ENCODE results near the gene FRG2C.
"Not testable (repeated sequence)": the region's sequence is repeated elsewhere in the genome, so short reads cannot be mapped to it uniquely, and the experiment has no call there.

Gene FRG2C

DNA sequence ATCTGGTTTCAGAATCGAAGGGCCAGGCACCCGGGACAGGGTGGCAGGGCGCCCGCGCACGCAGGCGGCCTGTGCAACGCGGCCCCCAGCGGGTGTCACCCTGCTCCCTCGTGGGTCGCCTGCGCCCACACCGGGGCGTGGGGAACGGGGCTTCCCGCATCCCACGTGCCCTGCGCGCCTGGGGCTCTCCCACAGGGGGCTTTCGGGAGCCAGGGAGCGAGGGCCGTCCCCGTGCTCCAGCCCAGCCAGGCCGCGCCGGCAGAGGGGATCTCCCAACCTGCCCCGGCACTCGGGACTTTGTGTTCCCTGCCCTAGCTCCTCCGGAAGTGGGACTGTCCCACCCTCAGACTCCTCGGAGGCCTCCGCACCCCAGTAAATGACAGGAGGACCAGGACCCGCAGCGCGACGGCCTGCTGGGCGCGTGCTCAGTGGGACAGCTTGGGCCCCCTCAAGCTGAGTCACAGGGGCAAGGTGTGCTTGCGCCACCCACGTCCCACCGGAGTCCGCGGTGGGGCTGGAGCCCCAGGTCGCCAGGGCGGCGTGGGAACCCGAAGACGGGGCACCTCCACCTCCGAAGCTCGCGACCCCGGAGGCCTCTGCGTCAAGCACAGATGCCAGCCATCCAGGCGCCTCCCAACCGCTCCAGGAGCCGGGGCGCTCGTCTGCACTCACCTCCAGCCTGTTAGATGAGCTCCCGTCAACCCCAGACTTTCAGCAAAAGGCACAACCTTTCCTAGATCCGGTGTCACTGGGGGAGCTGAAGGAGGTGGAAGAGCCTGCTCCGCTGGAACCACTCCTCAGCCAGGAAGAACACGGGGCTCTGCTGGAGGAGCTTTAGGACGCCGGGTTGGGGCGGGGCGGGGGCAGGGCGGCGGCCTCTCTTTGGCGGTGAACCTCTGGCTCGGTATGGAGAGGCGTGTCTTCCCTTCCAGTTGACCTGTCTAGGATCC, 5.5 kb downstream of the FRG2C start:
- DNase-seq = not testable (repeated sequence)

DNA sequence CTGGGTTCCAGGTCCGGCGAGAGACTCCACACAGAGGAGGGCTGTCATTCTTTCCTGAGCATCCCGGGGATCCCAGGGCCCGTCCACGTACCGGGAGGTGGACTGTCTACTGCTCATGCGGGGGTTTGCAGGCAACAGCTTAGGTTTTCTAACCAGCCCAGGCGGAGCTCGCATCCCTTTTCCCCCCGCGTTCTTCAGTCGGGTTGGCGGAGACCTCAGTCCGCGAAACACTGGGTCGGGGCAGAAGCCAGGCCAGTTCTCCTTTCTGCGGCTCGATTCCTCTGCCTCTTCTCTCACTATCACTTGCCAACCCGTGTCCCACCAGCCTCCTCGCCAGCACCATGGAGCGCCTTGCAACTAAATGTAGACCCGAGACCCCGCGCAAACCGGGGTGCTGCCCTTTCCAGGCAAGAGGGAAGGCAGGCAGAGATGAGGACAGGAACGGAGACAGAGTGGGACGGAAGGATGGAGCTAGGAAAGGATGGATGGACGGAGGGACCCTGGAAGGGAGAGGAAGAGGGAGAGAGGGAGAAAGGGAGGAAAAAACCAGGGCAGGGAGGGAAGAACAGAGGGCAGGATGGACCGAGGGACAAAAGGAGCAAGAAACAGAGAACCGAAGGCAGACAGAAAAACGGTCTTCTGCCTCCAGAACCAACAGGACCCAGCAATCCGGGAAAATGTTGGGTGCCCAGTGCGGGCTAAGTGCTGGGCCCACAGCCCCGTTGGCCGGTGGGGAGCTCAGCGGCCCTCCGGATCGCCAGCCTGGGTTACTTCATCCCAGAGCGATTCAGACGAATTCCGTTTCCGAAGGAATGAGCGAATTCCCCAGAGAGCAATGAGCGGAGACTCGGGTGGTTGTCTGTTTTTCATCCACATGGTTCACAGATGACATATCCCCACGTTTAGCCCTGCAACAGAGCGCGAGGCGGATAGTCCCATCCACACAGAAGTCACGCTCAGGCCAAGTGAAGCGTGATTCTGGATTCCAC, 6.5 kb downstream of the FRG2C start:
- DNase-seq = not testable (repeated sequence)

DNA sequence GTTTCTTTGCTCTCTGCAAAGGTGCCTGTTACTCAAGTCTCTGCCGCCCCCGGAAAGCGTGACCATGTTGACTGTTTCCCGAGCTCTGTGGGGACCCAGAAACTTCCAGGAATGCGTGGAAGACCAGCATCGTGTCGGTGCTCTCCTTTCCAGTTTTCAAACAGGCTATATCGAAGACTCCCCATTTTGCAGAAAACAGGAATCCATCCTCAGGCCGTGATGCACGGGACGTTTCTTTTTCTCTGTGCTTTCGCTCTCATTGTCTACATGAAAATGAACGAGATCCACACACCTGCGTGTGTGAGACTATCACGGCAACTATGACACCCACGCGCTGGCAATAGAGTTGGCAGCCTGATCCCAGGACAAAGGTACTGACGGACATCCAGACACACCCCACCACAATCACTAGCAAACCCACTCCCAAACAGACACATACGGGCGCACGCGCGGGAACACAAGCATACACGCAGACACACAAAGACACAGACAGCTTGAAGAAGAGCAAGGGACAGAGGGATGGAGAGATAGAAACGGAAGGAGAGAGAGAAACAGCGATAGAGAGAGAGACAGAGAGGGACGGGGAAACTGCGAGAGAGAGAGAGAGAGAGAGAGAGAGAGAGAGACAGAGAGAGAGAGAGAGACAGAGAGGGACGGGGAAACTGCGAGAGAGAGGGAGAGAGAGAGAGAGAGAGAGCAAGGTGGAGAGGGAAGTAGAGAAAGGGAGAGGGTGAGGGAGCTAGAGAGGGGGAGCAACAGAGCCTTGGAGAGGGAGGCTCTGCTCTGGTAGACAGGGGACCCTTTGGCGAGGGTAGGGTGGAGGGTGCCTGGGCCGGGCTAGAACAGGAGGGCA, 7.4 kb downstream of the FRG2C start:
- not testable (repeated sequence) for DNase-seq

DNA sequence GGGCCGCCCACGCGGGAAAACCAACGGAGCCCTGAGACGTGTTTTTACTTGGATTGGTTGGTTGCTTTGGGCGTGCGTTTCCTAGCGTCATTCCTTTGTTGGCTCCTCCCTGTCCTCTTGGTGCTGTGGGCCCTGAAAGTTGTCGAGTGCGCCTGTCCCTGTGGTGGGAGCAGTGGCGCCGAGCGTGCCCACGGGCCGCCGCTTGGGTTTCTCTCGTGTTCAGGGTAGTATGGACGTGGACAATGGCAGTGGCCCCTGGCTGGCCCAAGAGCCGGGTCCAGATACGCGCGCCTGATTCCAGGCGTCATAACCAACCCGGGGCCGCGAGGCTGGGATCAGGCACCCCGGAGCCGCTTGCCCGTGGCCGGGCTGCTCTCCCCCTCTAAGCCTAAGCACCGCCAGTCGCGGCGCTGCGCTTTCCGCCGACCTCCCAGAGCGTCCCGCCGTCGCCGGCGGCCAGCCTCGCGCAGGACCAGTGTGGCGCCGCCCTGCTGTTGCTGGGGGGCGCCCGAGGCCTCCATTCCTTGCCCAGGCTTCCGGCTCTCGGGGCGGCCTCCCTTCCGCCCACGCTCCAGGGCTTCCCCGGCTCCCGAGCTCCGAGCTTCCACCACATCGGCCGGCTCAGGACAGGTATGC, 8.1 kb downstream of the FRG2C start:
- not testable (repeated sequence) for DNase-seq

DNA sequence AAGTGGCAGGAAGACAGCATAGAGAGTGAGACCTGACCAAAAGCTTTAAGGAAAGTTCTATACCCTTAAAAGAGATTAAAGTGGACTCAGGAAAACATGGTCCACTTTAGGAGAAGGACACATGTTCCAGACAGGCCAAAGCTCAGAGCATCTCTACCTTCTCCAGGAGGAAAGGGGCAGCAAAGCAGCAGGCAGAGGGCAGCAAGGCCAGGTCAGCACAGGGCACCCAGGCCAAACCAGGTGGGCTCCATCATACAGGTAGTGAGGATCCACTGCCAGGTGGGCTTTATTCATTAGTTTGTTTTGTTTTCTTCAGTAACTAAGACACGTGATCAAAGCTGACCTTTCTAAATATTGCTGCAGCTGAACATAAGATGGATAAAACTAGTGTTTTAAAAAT, 19.8 kb downstream of the FRG2C start:
- not testable (repeated sequence) for DNase-seq

DNA sequence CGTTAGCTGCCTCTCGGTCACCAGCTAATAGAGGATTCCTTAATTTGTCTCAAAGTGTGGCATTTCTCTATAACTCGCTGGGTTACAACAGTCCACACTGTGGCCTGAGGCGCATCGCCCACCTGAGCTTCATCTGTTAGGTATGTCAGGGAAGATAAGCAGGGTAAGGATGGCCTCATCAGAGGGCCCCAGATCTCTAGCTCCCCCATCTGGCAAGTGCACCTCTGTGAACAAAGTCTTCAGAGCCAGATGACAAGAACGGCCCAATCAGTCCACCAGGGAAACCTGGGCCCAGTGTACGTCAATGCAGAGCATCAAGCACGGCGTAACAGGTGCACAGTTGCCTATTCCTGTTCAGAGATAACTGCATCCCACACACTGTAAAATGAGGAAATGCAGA, 23.2 kb downstream of the FRG2C start:
- no peak for DNase-seq

DNA sequence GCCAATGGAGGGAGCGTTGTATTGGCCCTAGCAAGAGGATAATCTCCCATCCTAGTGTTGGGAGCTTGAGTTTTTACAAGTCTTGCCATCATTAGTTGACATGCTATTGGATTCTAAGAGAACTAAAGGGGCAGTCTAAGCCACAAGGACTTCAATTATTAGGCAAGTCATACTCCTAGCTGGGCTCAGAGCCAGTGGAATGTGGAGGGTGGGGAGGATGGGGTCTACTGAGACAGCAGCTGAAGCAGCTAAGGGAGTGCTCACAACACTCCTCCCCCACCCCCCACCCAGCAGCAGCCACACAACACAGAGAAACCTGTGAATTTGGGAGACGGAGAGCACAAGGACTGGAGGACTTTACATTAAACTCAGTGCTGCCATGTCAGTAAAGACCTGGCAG, 27.9 kb downstream of the FRG2C start:
- no peak for DNase-seq

All from NK-92 treated with Interleukin-12 subunit alpha and Interleukin-12 subunit beta, amount 100 ng/mL, for 24 hours (cell line).